NCI-H187 (cell line): ENCODE data around the gene FRMD4A.

Experiments
- DNase-seq, 2 experiments: peaks; one replicate each; lab custom pipeline; 2025; lab: John Stamatoyannopoulos, UW

Gene FRMD4A

GRCh38 chr10:14330388-14331061 is at the start of gene FRMD4A:
Gene FRMD4A, minus strand, starts transcription at chr10:14330924.
- no peak for DNase-seq

GRCh38 chr10:14379556-14380280 is 49.0 kb upstream of the FRMD4A start:
- no peak for DNase-seq

GRCh38 chr10:14378387-14378960 is 47.8 kb upstream of the FRMD4A start:
- DNase-seq = no peak

GRCh38 chr10:14377591-14378175 is 47.0 kb upstream of the FRMD4A start:
- no peak for DNase-seq

GRCh38 chr10:14374745-14375445 is 44.2 kb upstream of the FRMD4A start:
- DNase-seq = no peak

GRCh38 chr10:14372606-14373005 is 41.9 kb upstream of the FRMD4A start:
- no peak for DNase-seq

- DNase-seq = no peak
These were observed 40.9 kb upstream of the FRMD4A start for GRCh38 chr10:14371581-14371980.

- DNase-seq = no peak
These were observed 40.2 kb upstream of the FRMD4A start for GRCh38 chr10:14370894-14371293.

- no peak for DNase-seq
These were observed 39.2 kb upstream of the FRMD4A start for GRCh38 chr10:14369906-14370305.

- no peak for DNase-seq
These were observed 36.0 kb upstream of the FRMD4A start for GRCh38 chr10:14366760-14367159.

- no peak for DNase-seq
These were observed 34.5 kb upstream of the FRMD4A start for GRCh38 chr10:14365266-14365665.

GRCh38 chr10:14362104-14362503 is 31.4 kb upstream of the FRMD4A start:
- no peak for DNase-seq

GRCh38 chr10:14360961-14361360 is 30.2 kb upstream of the FRMD4A start:
- DNase-seq = no peak

- DNase-seq = no peak
These were observed 29.8 kb upstream of the FRMD4A start for GRCh38 chr10:14360515-14360914.

GRCh38 chr10:14358886-14359573 is 28.3 kb upstream of the FRMD4A start:
- DNase-seq = peak in 1 of 2 experiments; percentile 1

- DNase-seq = no peak
These were observed 26.2 kb upstream of the FRMD4A start for GRCh38 chr10:14356921-14357320.

- no peak for DNase-seq
These were observed 25.0 kb upstream of the FRMD4A start for GRCh38 chr10:14355750-14356149.

GRCh38 chr10:14353291-14353913 is 22.7 kb upstream of the FRMD4A start:
- DNase-seq = no peak

GRCh38 chr10:14350006-14350405 is 19.3 kb upstream of the FRMD4A start:
- no peak for DNase-seq

- DNase-seq = no peak
These were observed 18.4 kb upstream of the FRMD4A start for GRCh38 chr10:14349081-14349480.

GRCh38 chr10:14345262-14345661 is 14.5 kb upstream of the FRMD4A start:
- no peak for DNase-seq
